Hematopoietic multipotent progenitor cell treated with erythropoietin and hydrocortisone succinate and interleukin-3 and kit ligand, for 6 days (in vitro differentiated cells): ENCODE measurements around the gene CMIP.
A peak's percentile ranks its signal among the peaks of the same experiment; 100 is the strongest.
"Not testable (repeated sequence)": the region's sequence is repeated elsewhere in the genome, so short reads cannot be mapped to it uniquely, and the experiment has no call there.

Experiments used
- DNase-seq: peaks from one replicate; pipeline ENCODE4 v3.0.0-alpha.2; 2015

Gene CMIP

DNA sequence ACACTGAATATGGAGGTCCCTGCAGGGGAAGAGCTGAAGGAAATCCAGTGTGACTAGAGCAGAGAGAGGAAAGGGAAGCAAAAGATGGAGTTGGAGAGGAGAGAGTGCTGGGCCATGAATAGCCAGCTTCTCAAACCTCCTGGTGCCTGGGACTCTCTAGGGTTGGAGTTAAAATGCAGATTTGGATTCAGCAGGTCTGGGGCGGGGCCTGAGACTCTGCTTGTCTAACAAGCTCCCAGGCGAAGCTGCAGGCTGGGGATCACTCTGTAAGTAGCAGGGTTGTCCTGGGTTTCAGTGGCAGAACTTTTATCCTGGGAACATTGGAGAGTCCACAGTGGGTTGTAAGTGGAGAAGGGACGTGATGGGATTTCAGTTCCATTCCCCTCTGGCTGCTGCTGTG lies 231.1 kb downstream of the CMIP start:
- no peak for DNase-seq

- no peak for DNase-seq
Measured at GRCh38 chr16:81676066-81676882, 231.7 kb downstream of the CMIP start.

DNA sequence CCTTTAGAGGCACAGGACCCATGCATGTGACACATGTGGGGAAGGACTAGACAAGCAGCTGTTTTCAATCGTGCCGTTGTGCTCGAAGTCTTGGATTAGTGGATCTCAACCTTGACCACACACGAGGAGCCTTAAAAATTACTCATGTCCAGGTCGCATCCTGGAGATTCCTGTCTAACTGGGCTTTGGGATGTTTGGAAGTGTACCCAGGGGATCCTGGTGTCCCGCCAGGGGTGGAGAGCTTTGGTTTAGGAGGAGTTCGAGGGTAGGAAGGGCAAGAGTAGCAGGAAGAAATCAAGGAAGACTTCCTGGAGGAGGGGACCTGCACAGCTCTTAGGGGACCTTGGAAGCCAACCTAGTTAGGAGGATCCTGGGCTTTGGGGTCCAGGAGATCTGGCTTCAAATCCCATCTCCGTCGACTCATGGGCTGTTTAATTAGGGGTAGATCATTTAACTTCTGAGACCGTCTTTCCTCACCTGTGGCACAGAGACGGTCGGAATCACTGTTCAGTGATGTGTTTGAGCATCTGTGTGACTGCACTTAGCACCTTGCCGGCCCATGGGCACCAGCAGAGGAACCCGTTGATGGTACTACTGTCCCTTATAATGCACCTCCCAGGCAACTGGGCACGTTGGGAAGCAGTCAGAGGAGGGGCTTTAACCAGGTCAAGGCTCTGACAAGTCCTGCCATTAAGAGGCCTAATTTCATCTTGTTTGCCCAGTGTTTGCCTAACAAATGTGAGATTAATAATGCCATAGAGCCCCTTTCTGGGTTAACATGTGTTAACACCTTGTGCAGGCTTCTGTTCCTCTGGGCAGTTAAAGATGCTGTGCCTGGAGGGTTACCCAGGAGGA lies 232.5 kb downstream of the CMIP start:
- DNase-seq = no peak

DNA sequence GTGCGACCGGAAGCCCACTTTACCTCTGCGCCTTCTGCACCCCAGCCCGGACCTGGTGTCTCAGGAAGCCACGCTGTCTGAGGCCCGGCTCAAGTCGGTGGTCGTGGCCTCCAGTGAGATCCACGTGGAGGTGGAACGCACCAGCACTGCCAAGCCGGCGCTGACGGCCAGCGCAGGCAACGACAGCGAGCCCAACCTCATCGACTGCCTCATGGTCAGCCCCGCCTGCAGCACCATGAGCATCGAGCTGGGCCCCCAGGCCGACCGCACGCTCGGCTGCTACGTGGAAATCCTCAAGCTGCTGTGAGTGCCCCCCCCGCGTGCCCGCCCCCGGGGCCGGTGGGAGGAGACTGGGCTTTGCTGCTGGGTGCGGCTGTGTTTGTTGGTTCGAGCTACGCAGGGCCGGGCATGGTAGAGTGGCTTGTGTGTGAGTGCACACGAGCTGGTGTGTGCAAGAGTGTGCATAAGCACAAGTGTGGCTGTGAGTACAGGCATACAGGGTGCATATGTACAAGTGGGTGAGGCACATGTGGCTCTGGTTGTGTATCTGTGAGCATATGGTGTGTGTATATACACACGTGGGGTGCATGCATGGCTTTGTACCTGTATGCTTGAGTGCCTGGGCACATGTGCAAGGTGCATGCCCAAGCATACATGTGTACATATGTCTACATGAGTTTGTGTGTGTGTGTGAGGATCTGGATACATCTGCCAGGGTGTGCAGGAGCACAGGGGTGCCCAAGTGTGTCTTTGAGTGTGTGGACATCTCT lies 233.9 kb downstream of the CMIP start:
- DNase-seq = peak; percentile 40

DNA sequence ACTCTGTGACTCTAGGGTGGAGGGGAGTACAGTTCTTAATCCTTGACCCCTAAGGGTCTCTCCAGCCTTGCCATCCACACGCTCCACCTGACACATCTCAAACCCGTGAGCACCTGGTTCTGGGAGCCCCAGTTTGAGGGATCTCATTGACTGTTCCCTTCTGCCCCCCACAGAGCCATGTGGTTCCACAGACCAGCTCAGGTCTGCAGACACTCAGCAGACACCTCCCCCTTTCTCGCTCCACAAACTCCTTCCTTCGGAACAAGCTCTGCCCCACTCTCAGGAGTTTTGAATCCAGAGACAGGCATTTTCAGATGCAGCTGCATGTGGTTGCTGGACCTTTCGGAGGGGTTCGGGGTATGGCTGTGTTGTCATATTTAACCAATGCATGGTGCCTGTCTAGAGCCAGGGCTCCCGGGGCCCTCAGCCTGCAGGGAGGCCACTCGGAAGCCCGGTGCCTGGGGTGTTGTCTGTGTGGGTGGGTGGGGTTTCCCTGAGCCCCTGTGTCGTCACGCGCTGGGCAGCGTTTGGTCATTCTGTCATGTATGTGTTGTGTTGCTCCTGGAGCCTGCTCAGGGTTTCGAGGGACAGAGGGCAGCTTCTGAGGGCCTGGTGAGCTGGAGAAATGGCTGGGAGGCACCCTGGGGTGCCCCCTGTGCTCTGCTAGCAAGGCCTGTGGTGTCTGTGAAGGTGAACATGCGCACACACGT lies 235.3 kb downstream of the CMIP start:
- DNase-seq = no peak

- peak; percentile 46 for DNase-seq
Measured at GRCh38 chr16:81680444-81681275, 236.1 kb downstream of the CMIP start.

- no peak for DNase-seq
Measured at GRCh38 chr16:81681311-81681710, 236.7 kb downstream of the CMIP start.

DNA sequence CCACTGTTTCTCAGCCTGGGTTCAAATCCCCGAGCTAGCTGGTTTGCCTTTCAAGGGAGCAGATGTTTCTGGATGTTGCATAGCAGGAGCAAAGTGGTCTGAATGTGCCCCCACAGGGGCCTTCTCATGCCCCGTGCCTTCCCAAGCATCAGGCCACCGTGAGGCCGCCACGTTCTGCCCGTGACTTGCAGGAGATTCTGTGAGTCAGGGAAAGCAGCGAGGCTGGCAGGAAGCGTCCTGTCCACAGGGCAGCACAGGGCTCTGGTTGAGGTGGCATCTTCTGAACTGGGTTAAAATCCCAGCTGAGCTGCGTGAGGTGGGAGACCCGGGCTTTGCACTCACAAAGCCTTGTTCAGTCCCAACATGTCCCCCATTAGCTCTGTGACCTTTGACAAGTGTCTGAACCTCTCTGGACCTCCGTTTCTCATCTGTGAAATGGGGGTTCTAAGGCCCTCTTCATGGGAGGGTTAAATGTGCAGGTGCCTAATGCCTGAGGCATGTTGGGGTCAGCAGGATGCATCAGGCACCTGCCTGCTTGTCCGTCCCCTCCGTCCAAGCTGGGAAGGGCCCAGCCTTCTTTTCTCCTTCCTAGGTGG lies 239.7 kb downstream of the CMIP start:
- DNase-seq = no peak

DNA sequence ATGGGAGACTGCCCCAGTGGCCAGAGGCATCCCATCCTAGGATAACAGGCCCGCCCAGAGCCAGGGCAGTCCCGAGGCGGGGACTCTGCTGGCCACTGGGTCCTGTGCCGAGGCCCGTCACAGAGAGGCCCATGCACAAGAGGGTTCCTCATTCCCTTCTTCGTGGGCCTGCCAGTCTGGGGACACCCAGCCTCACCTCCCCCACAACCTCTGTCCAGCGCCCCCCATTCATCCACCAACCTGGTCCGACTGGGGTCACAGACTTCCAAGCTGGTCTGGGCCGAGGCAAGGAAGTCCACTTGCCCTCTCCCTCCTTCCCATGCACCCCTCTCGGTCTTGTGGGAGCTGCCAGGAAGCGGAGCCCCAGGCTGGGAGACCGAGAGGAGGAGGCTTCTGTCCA lies 240.3 kb downstream of the CMIP start:
- no peak for DNase-seq

DNA sequence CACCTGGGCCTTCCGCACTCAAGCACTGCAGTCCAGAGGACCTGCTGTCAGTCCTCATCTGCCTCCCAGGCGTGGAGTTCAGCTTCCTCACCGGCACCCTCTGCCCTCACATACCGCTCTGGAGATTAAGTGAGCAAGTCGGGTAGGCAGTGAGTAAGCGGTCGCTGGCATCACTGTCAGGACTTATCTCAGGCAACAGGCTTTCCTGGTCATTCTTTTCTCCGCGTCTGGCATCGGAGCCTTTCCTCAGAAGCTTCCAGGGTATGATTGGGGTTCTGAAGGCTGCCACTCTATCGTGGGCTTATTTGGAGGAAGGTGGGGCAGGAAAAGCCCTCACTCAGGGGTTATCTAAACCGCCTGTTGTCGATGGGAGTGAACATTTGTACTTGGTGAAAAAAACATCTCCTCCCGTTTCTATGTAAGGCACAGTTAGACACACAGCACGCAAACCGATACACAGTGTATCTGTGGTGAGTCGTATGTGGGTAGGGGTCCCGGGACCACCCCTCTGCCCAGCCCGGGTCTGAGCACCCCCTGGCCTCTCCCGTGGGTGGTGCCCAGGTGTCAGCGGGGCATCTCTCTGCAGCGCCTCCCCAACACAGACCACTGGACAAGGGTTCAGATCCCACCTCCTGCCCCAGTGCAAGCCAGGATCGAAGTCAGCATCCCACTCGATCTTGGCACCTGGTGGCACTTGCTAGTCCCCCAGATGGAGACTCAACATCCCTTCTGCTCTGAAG lies 242.0 kb downstream of the CMIP start:
- peak; percentile 99 for DNase-seq

GRCh38 chr16:81687131-81687456 lies 242.5 kb downstream of the CMIP start:
- peak; percentile 16 for DNase-seq

DNA sequence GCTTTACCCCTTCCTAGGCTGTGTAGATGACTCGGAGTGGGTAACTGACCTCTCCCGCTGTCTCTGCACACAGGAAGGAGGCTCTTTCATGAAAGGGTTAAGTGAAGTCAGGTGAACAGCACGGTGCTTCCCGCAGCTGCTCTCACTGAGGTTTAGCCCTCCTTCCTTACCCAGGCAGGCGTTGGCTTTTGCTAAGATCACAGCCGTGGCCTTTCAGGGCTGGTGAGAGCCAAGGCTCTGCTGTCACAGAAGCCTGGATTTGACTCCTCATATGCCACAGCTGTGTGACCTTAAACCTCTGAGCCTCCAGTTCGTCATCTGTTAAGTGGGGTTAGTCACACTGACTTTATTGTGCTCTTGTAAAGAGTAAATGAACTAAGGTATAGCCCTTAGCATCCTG lies 243.6 kb downstream of the CMIP start:
- DNase-seq = peak; percentile 47

- not testable (repeated sequence) for DNase-seq
Measured at GRCh38 chr16:81688839-81689238, 244.2 kb downstream of the CMIP start.

DNA sequence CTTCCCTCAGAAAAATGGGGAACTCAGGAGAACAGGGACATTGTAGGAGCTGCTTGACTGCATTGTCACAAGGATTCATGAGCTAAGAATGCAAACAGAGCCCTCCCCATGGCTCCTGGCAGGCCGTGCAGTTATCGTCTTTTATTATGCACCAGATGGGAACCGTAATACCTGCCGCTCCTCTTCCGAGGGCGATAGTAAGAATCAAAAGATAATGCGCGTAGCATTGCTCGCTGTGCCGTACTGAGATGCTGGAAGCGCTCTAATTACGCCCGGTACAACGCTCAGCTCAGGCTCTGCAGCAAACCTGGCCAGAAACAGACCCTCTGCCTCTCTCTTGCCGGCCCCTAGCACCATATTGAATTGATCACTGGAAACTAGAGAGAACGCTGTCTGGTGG lies 247.4 kb downstream of the CMIP start:
- no peak for DNase-seq

GRCh38 chr16:81692571-81692970 lies 248.0 kb downstream of the CMIP start:
- no peak for DNase-seq

GRCh38 chr16:81693041-81693743 lies 248.6 kb downstream of the CMIP start:
- no peak for DNase-seq

GRCh38 chr16:81693744-81694303 lies 249.2 kb downstream of the CMIP start:
- peak; percentile 18 for DNase-seq

GRCh38 chr16:81694494-81695280 lies 250.1 kb downstream of the CMIP start:
- peak; percentile 28 for DNase-seq
